HepG2 (cell line): ENCODE data around the gene KISS1. TPM values are rescaled to one million over a fixed set of nuclear protein-coding genes. Genes with fewer than 3 reads are reported as not detected.

ENCODE experiments used
- ATAC-seq: fragments of 200-7000 bp; cut with Tn5 transposase; 3 replicates; pipeline ENCODE4 v1.9.1; 2020; ENCODE audit warnings: mild to moderate bottlenecking, moderate library complexity
- BruUV-seq: library from RNA; stranded (reverse); fragments of 400-500 nt; replicated peaks from 2 replicates; lab custom pipeline; 2021; lab: Mats Ljungman, UMichigan
- CTCF ChIA-PET: fragments of 300-600 bp; formaldehyde crosslinking; extraction: SDS; loops from one replicate; lab custom pipeline; 2021; ENCODE audit warnings: low total read pairs, inconsistent platforms, low intra/inter-chr PET ratio; lab: Yijun Ruan, JAX
- POLR2A ChIA-PET: fragments of 350-600 bp; sonication (Branson Sonifier 250); formaldehyde crosslinking; loops from one replicate; lab custom pipeline; 2020; ENCODE audit warnings: antibody characterized with exemption, inconsistent platforms; lab: Yijun Ruan, JAX
- DNase-seq: peaks from one replicate; pipeline ENCODE4 v3.0.0-alpha.2; 2015; ENCODE audit warnings: low spot score
- FAIRE-seq: peaks from 3 replicates; lab custom pipeline; 2011; peaks lifted over from hg19 to GRCh38; lab: Jason Lieb, UNC
- H2AFZ ChIP-seq: one replicate; pipeline ENCODE4 v1.6.1; 2011; ENCODE audit warnings: low read length, inconsistent platforms
- H3K27ac ChIP-seq: fragments of 300-600 bp; 3 replicates; pipeline ENCODE4 v1.8.0; 2011; ENCODE audit warnings: mixed run types, mild to moderate bottlenecking, mixed read lengths, low read length, inconsistent platforms; ENCODE audit not compliant: insufficient read depth; ENCODE audit errors: extremely low read length
- H3K27me3 ChIP-seq, 2 experiments: fragments of 200-600 bp in 1 of 2; 2 replicates in 1 of 2; 3 replicates in 1 of 2; pipeline versions ENCODE4 v1.6.0 to v1.8.0; 2011; ENCODE audit warnings: low read length in 2 of 2, mild to moderate bottlenecking in 2 of 2, moderate library complexity in 2 of 2, inconsistent platforms in 1 of 2; ENCODE audit not compliant: insufficient read depth in 2 of 2, control insufficient read depth in 1 of 2
- H3K36me3 ChIP-seq, 2 experiments: fragments of 200-600 bp in 1 of 2; replicated peaks in 1 of 2; 2 replicates in 1 of 2; 3 replicates in 1 of 2; pipeline versions ENCODE4 v1.5.1 to v1.8.0; 2011; ENCODE audit warnings: low read length in 2 of 2, inconsistent platforms in 1 of 2; ENCODE audit not compliant: insufficient read depth in 2 of 2, control insufficient read depth in 1 of 2
- H3K4me1 ChIP-seq: 2 replicates; pipeline ENCODE4 v1.5.1; 2012; ENCODE audit warnings: low read length, inconsistent platforms; ENCODE audit not compliant: insufficient read depth
- H3K4me2 ChIP-seq: 2 replicates; pipeline ENCODE4 v1.6.0; 2011; ENCODE audit warnings: low read depth, low read length, inconsistent platforms
- H3K4me3 ChIP-seq, 3 experiments: fragments of 200-600 bp in 1 of 3; sonication (generic), shearing (Covaris generic) in 1 of 3; replicated peaks in 1 of 3; 2 replicates each; pipeline ENCODE4 v1.5.1; 2011 to 2016; ENCODE audit warnings: low read length in 3 of 3, inconsistent platforms in 2 of 3, low read depth in 2 of 3, mild to moderate bottlenecking in 2 of 3, control low read depth in 1 of 3, mixed read lengths in 1 of 3; ENCODE audit not compliant: insufficient read depth in 1 of 3
- H3K79me2 ChIP-seq: one replicate; pipeline ENCODE4 v1.6.1; 2011; ENCODE audit warnings: low read length, inconsistent platforms; ENCODE audit not compliant: insufficient read depth
- H3K9ac ChIP-seq: 2 replicates; pipeline ENCODE4 v1.6.0; 2011; ENCODE audit warnings: mild to moderate bottlenecking, low read depth, low read length, inconsistent platforms; ENCODE audit not compliant: insufficient read depth
- H3K9me3 ChIP-seq: 2 replicates; pipeline ENCODE4 v1.5.1; 2012; ENCODE audit warnings: mild to moderate bottlenecking, low read length
- H4K20me1 ChIP-seq: 2 replicates; pipeline ENCODE4 v1.6.0; 2011; ENCODE audit warnings: inconsistent platforms, mild to moderate bottlenecking, low read length, moderate library complexity; ENCODE audit not compliant: insufficient read depth
- ARID2 ChIP-seq: sonication (generic); formaldehyde crosslinking; IDR thresholded peaks from 2 replicates; pipeline ENCODE4 v1.8.1; 2022; ENCODE audit warnings: mild to moderate bottlenecking, missing genetic modification reagents, borderline replicate concordance
- CHCHD3 ChIP-seq: sonication (generic); formaldehyde crosslinking; IDR thresholded peaks from 2 replicates; pipeline ENCODE4 v1.8.0; 2022; ENCODE audit warnings: mild to moderate bottlenecking, missing genetic modification reagents, moderate library complexity
- POLR2AphosphoS2 ChIP-seq: IDR thresholded peaks from 2 replicates; pipeline ENCODE4 v1.6.1; 2011; ENCODE audit warnings: low read depth, low read length, improper control_type of control experiment
- ZNF446 ChIP-seq: sonication (generic); formaldehyde crosslinking; IDR thresholded peaks from 2 replicates; pipeline ENCODE4 v1.5.0; 2020; ENCODE audit warnings: mild to moderate bottlenecking, missing genetic modification reagents
- ZNF737 ChIP-seq: sonication (generic); formaldehyde crosslinking; IDR thresholded peaks from 2 replicates; pipeline ENCODE4 v1.5.0; 2020; ENCODE audit warnings: missing genetic modification reagents, mild to moderate bottlenecking, borderline replicate concordance
- ZNF775 ChIP-seq: sonication (generic); formaldehyde crosslinking; IDR thresholded peaks from 2 replicates; pipeline ENCODE4 v1.4.0; 2020; ENCODE audit warnings: missing genetic modification reagents, mild to moderate bottlenecking, moderate library complexity, borderline replicate concordance
- ZSCAN20 ChIP-seq: sonication (generic); formaldehyde crosslinking; IDR thresholded peaks from 2 replicates; pipeline ENCODE4 v1.4.0; 2020; ENCODE audit warnings: missing genetic modification reagents, mild to moderate bottlenecking, borderline replicate concordance
- WGBS: methylation state at CpG from one replicate; pipeline ENCODE4 v1.1.6; 2017; ENCODE audit warnings: low lambda C conversion rate; 5-methylcytosine and 5-hydroxymethylcytosine counted together
- in situ Hi-C: cut with HindIII; loops from 2 replicates; pipeline ENCODE4 v1.10.0; 2017; ENCODE audit warnings: low pct_unique_long_range_greater_than_20kb; ENCODE audit not compliant: extremely low pct_ligation_motif_present
- intact Hi-C: fragments of 100-400 bp; cut with micrococcal nuclease; formaldehyde crosslinking; loops from one replicate; pipeline ENCODE4 v1.10.0; 2022; ENCODE audit not compliant: unreplicated experiment
- polyA plus RNA-seq, 8 experiments: library from polyadenylated mRNA; depleted of rRNA in 3 of 8; stranded (reverse) in 7 of 8; unstranded in 1 of 8; fragments of >200 nt; fragmentation: Illumina TruSeq in 4 of 8; extraction: Trizol in 4 of 8; gene quantifications; 2 replicates each; pipeline versions ENCODE4 v1.2.1 to v1.2.3, GENCODE V29; 2011 to 2016; ENCODE audit warnings: low read depth in 4 of 8, missing spikeins in 1 of 8, mixed read lengths in 1 of 8; ENCODE audit not compliant: insufficient read depth in 1 of 8
- total RNA-seq, 5 experiments: library from RNA; depleted of rRNA; stranded (reverse); fragments of >200 nt; fragmentation: Illumina TruSeq; extraction: Trizol; gene quantifications; 2 replicates each; pipeline ENCODE4 v1.2.3, GENCODE V29; 2016; ENCODE audit warnings: low read depth in 1 of 5

The KISS1 gene
- total and polyA plus RNA-seq, 2 of the 13 experiments (the other 11 are each of a cell fraction or from before 2014, with no cell fraction given) = 0.24 to 0.80 TPM

DNA sequence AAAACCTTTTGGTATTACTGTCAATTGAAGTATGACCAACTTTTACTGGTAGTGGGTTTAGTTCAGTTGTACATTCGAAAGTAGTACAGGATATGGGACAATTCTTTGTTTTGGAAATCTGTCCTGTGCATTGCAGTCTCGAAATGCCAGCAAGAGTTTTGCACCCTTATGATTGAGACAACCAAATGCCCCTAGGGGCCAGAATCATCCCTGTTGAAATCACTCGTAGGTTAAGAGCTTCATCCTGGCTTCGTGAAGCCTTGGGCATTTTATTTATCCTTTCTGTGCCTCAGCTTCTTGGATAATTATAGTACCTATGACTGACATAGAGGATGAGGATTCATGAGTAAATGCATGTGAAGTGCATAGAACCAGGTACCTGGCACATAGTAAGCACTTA, 19.9 kb upstream of the KISS1 start:
- CTCF ChIA-PET = interaction anchor here (3.7 kb wide), 1 partner anchor 148 kb away, joined by 29 read pairs; no protein-coding TSS in a partner anchor
- H3K27ac ChIP-seq = no peak overlapping the region
- H3K4me2 ChIP-seq = no peak overlapping the region
- BruUV-seq = no TSS peak
- intact Hi-C loops = no loop called here
- ATAC-seq = no peak
- FAIRE-seq = no peak
- POLR2A ChIA-PET = no interaction called here
- H3K4me3 ChIP-seq = no peak overlapping the region
- H3K4me1 ChIP-seq = peaks cover 30% of the 10 kb centered on the region
- H3K9ac ChIP-seq = no peak overlapping the region
- peaks cover 13% of the 10 kb centered on the region for H3K79me2 ChIP-seq
- TF ChIP-seq ZNF775 = no peak
- no peak for TF ChIP-seq POLR2AphosphoS2
- no peak for TF ChIP-seq ZNF446 (CRISPR knock-in tag)
- TF ChIP-seq CHCHD3 (CRISPR knock-in tag) = no peak
- no peak for TF ChIP-seq ZNF737 (CRISPR knock-in tag)
- TF ChIP-seq ARID2 (CRISPR knock-in tag) = no peak
- no peak for TF ChIP-seq ZSCAN20 (CRISPR knock-in tag)
- no peaks in the 10 kb centered on the region for H3K9me3 ChIP-seq
- peaks cover 0 to 3% of the 10 kb centered on the region in 2 experiments; a peak in 1 of 5 replicates for H3K36me3 ChIP-seq
- H2AFZ ChIP-seq = no peak overlapping the region
- in situ Hi-C loops = no loop called here
- no peak for DNase-seq
- no peaks in the 10 kb centered on the region for H4K20me1 ChIP-seq
- 73% methylated on average over 4 of the region's 4 CpGs for WGBS
- H3K27me3 ChIP-seq = no peaks in the 10 kb centered on the region; a peak in 1 of 5 replicates
